Stomach (tissue), 4 donors: ENCODE results near the gene ATP2B3.

Experiments
- EP300 ChIP-seq: sonication (generic); formaldehyde crosslinking; IDR thresholded peaks from one replicate; pipeline ENCODE4 v1.6.1; 2017; ENCODE audit warnings: antibody characterized with exemption
- POLR2A ChIP-seq, 4 donors: fragments of 450-650 bp; IDR thresholded peaks; one replicate each; pipeline ENCODE4 v1.6.1; 2016; ENCODE audit warnings: antibody characterized with exemption in 4 of 4, control low read depth in 2 of 4, mild to moderate bottlenecking in 1 of 4, moderate library complexity in 1 of 4
- POLR2AphosphoS5 ChIP-seq, 3 donors: sonication (generic); formaldehyde crosslinking; IDR thresholded peaks; one replicate each; pipeline ENCODE4 v1.6.1; 2016; ENCODE audit warnings: antibody characterized with exemption in 3 of 3
- TF ChIP-seq, protein P1 (sequence below), 7 experiments: fragments of 450-650 bp in 4 of 7; fragments of 200-600 bp in 3 of 7; sonication (generic) in 3 of 7; IDR thresholded peaks; one replicate each; pipeline ENCODE4 v1.5.1; 2016 to 2019; ENCODE audit warnings: antibody characterized with exemption in 7 of 7, control low read depth in 2 of 7, mild to moderate bottlenecking in 1 of 7

DNA sequence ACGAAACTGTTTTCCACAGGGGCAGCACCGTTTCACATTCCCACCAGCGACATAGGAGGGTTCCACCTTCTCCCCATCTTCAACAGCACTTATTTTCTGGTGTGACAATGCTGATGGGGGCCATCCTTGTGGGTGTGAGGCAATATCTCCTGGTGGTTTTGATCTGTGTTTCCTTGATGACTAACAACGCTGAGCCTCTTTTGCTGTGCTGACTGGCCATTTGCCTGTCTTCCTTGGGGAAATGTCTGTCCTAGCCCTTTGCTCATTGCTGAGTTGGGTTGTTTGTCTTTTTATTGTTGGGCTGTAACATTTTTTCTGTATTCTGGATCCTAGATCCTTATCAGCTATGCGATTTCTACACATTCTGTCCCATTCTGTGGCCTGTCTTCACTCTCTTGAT is 33.7 kb downstream of the ATP2B3 start:
- TF ChIP-seq, protein P1, sequence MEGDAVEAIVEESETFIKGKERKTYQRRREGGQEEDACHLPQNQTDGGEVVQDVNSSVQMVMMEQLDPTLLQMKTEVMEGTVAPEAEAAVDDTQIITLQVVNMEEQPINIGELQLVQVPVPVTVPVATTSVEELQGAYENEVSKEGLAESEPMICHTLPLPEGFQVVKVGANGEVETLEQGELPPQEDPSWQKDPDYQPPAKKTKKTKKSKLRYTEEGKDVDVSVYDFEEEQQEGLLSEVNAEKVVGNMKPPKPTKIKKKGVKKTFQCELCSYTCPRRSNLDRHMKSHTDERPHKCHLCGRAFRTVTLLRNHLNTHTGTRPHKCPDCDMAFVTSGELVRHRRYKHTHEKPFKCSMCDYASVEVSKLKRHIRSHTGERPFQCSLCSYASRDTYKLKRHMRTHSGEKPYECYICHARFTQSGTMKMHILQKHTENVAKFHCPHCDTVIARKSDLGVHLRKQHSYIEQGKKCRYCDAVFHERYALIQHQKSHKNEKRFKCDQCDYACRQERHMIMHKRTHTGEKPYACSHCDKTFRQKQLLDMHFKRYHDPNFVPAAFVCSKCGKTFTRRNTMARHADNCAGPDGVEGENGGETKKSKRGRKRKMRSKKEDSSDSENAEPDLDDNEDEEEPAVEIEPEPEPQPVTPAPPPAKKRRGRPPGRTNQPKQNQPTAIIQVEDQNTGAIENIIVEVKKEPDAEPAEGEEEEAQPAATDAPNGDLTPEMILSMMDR (IDR thresholded peaks at IDR 0.05) = no peak
- TF ChIP-seq POLR2AphosphoS5 (IDR thresholded peaks at IDR 0.05) (no peak), POLR2A (IDR thresholded peaks at IDR 0.05) (no peak), EP300 (no peak)
